Trophoblast cell (in vitro differentiated cells and primary cell): ENCODE results near the gene EFNA4.

Experiments used
- DNase-seq, 2 donors: peaks; one replicate each; pipeline ENCODE4 v3.0.0-alpha.2; 2016
- H2AFZ ChIP-seq: 2 replicates; pipeline ENCODE4 v1.6.1; 2013; ENCODE audit warnings: low read length, moderate library complexity, mild to moderate bottlenecking; ENCODE audit not compliant: insufficient read depth, poor library complexity
- H2AK5ac ChIP-seq: 2 replicates; pipeline ENCODE4 v1.6.1; 2013; ENCODE audit warnings: mild to moderate bottlenecking, low read length
- H2BK120ac ChIP-seq: 2 replicates; pipeline ENCODE4 v1.6.1; 2013; ENCODE audit warnings: low read length, mild to moderate bottlenecking, moderate library complexity; ENCODE audit not compliant: insufficient read depth, poor library complexity
- H2BK12ac ChIP-seq: 2 replicates; pipeline ENCODE4 v1.6.1; 2013; ENCODE audit warnings: mild to moderate bottlenecking, low read length, moderate library complexity
- H2BK5ac ChIP-seq: 2 replicates; pipeline ENCODE4 v1.6.1; 2013; ENCODE audit warnings: low read length, low read depth, moderate library complexity, mild to moderate bottlenecking; ENCODE audit not compliant: poor library complexity
- H3K14ac ChIP-seq: 2 replicates; pipeline ENCODE4 v1.6.1; 2013; ENCODE audit warnings: mild to moderate bottlenecking, low read length
- H3K18ac ChIP-seq: 2 replicates; pipeline ENCODE4 v1.6.1; 2013; ENCODE audit warnings: mild to moderate bottlenecking, low read length
- H3K23ac ChIP-seq: 2 replicates; pipeline ENCODE4 v1.6.1; 2013; ENCODE audit warnings: low read length
- H3K27ac ChIP-seq: 2 replicates; pipeline ENCODE4 v1.5.1; 2013; ENCODE audit warnings: low read depth, mild to moderate bottlenecking, inconsistent platforms, low read length, moderate library complexity
- H3K27me3 ChIP-seq: 2 replicates; pipeline ENCODE4 v1.6.1; 2013; ENCODE audit warnings: inconsistent platforms, mild to moderate bottlenecking, low read length, moderate library complexity; ENCODE audit not compliant: insufficient read depth
- H3K36me3 ChIP-seq, 2 experiments: 1 replicate in 1 of 2; 2 replicates in 1 of 2; pipeline ENCODE4 v1.6.1; 2013; ENCODE audit warnings: low read length in 2 of 2, mild to moderate bottlenecking in 2 of 2, moderate library complexity in 1 of 2; ENCODE audit not compliant: insufficient read depth in 2 of 2, control insufficient read depth in 1 of 2
- H3K4ac ChIP-seq: 2 replicates; pipeline ENCODE4 v1.6.1; 2013; ENCODE audit warnings: low read depth, mild to moderate bottlenecking, low read length, moderate library complexity
- H3K4me1 ChIP-seq, 2 experiments: 1 replicate in 1 of 2; 2 replicates in 1 of 2; pipeline ENCODE4 v1.6.1; 2013; ENCODE audit warnings: low read length in 2 of 2, mild to moderate bottlenecking in 2 of 2, moderate library complexity in 1 of 2; ENCODE audit not compliant: insufficient read depth in 2 of 2, control insufficient read depth in 1 of 2
- H3K4me2 ChIP-seq: 2 replicates; pipeline ENCODE4 v1.6.1; 2013; ENCODE audit warnings: inconsistent platforms, mild to moderate bottlenecking, low read length, moderate library complexity
- H3K4me3 ChIP-seq: 2 replicates; pipeline ENCODE4 v1.5.1; 2013; ENCODE audit warnings: mild to moderate bottlenecking, low read depth, low read length, inconsistent platforms
- H3K79me1 ChIP-seq: one replicate; pipeline ENCODE4 v1.6.1; 2013; ENCODE audit warnings: low read length
- H3K79me2 ChIP-seq: 2 replicates; pipeline ENCODE4 v1.6.1; 2013; ENCODE audit warnings: low read length, mild to moderate bottlenecking; ENCODE audit not compliant: control insufficient read depth, insufficient read depth, poor library complexity
- H3K9ac ChIP-seq: 2 replicates; pipeline ENCODE4 v1.6.1; 2013; ENCODE audit warnings: mild to moderate bottlenecking, low read length
- H3K9me3 ChIP-seq: 2 replicates; pipeline ENCODE4 v1.6.1; 2013; ENCODE audit warnings: low read depth, mild to moderate bottlenecking, control low read depth, inconsistent platforms, low read length; ENCODE audit not compliant: insufficient read depth
- H4K12ac ChIP-seq: 2 replicates; pipeline ENCODE4 v1.6.1; 2013; ENCODE audit warnings: low read depth, mild to moderate bottlenecking, low read length, moderate library complexity
- H4K8ac ChIP-seq: 2 replicates; pipeline ENCODE4 v1.6.1; 2013; ENCODE audit warnings: low read depth, mild to moderate bottlenecking, low read length, moderate library complexity
- H4K91ac ChIP-seq: one replicate; pipeline ENCODE4 v1.6.1; 2013; ENCODE audit warnings: low read depth, mild to moderate bottlenecking, low read length, moderate library complexity
- WGBS: extraction: QIAGEN DNeasy Blood & Tissue Kit; methylation state at CpG from one replicate; pipeline ENCODE4 v1.1.7; 2013; ENCODE audit warnings: missing lambda C conversion rate; ENCODE audit not compliant: insufficient read length, insufficient coverage; ENCODE audit errors: extremely low coverage; 5-methylcytosine and 5-hydroxymethylcytosine counted together

Gene EFNA4

GRCh38 chr1:155060736-155061135 is 2.8 kb upstream of the EFNA4 start:
- Histone ChIP-seq H3K18ac (no peak overlapping the region), H3K9ac (no peak overlapping the region), H3K4me2 (no peak overlapping the region), H3K4ac (no peak overlapping the region), H3K9me3 (no peaks in the 10 kb centered on the region), H2AFZ (no peak overlapping the region), H2BK120ac (no peak overlapping the region), H2AK5ac (no peak overlapping the region), H3K23ac (no peak overlapping the region), H4K91ac (no peak overlapping the region), H3K27me3 (no peaks in the 10 kb centered on the region), H3K79me1 (peaks cover 6% of the 10 kb centered on the region), H4K12ac (no peak overlapping the region), H3K4me3 (no peak overlapping the region), H3K4me1 (peaks cover 7 to 12% of the 10 kb centered on the region in 2 experiments), H2BK12ac (no peak overlapping the region), H3K79me2 (peaks cover 5% of the 10 kb centered on the region), H3K14ac (no peak overlapping the region), H3K27ac (no peak overlapping the region), H4K8ac (no peak overlapping the region), H2BK5ac (no peak overlapping the region), H3K36me3 (peaks cover under 1 to 4% of the 10 kb centered on the region in 2 experiments)
- no CpG with 5 or more reads among the region's 8 CpGs for WGBS
- no peak for DNase-seq

DNA sequence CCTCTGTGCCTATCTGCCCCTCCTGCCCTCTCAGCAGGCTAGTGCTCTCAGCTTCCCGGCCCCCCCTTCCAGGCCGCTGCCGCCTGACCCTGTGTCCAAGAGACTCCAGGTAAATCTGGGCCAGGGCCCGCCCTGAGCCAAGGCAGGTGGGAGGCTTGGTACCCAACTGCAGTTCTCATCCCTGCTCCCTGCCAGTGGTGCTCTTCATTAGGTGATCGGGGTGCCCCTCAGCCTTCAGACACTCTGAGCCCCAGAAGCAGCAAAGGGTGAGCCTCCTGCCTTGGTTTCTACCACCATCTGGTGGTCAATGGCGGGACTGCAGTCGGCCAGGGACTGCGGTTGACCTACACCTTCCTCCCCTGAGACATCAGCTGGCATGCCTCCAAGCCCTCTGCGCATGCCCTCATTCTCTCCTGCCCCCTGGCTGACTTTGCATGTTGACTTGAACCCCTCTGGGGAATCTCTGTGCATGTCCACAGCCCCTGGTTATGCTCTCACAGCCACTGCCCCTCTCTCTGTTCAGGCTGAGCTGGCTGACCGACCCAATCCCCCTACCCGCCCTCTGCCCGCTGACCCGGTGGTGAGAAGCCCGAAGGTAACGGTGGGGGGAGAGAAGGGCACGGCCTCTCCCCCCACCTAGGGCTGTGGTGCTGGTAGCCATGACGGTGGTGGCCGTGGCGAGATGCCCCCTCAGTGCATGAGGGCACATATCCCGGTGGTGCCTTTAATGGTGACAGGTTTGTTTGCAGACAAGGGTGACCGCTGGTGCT is 2.0 kb upstream of the EFNA4 start:
- peak; percentile 64 to 91 for DNase-seq
- Histone ChIP-seq H2AFZ (no peak overlapping the region), H2AK5ac (no peak overlapping the region), H4K8ac (no peak overlapping the region), H2BK120ac (no peak overlapping the region), H4K91ac (no peak overlapping the region), H3K79me2 (peaks cover 5% of the 10 kb centered on the region), H3K4me1 (peaks cover 7 to 12% of the 10 kb centered on the region in 2 experiments), H3K9me3 (no peaks in the 10 kb centered on the region), H4K12ac (no peak overlapping the region), H3K23ac (no peak overlapping the region), H2BK12ac (no peak overlapping the region), H2BK5ac (no peak overlapping the region), H3K79me1 (peaks cover 6% of the 10 kb centered on the region), H3K4ac (no peak overlapping the region), H3K9ac (no peak overlapping the region), H3K36me3 (peaks cover 4 to 7% of the 10 kb centered on the region in 2 experiments), H3K27ac (no peak overlapping the region), H3K27me3 (no peaks in the 10 kb centered on the region), H3K4me2 (no peak overlapping the region), H3K14ac (no peak overlapping the region), H3K4me3 (no peak overlapping the region), H3K18ac (no peak overlapping the region)
- no CpG with 5 or more reads among the region's 21 CpGs for WGBS

GRCh38 chr1:155062151-155062686 is 1.3 kb upstream of the EFNA4 start:
- Histone ChIP-seq H3K4ac (no peak overlapping the region), H3K9ac (no peak overlapping the region), H3K14ac (no peak overlapping the region), H3K79me2 (peaks cover 5% of the 10 kb centered on the region), H3K79me1 (peaks cover 6% of the 10 kb centered on the region), H3K9me3 (no peaks in the 10 kb centered on the region), H2BK5ac (no peak overlapping the region), H2BK12ac (no peak overlapping the region), H2AK5ac (no peak overlapping the region), H4K8ac (no peak overlapping the region), H2AFZ (peak overlapping the region; percentile 23), H3K4me2 (peak overlapping the region; percentile 77), H3K23ac (no peak overlapping the region), H3K18ac (no peak overlapping the region), H3K27ac (no peak overlapping the region), H4K12ac (no peak overlapping the region), H4K91ac (no peak overlapping the region), H3K4me1 (peaks cover 7 to 12% of the 10 kb centered on the region in 2 experiments), H3K27me3 (no peaks in the 10 kb centered on the region), H3K36me3 (peaks cover 11 to 13% of the 10 kb centered on the region in 2 experiments), H2BK120ac (no peak overlapping the region), H3K4me3 (no peak overlapping the region)
- no CpG with 5 or more reads among the region's 29 CpGs for whole genome bisulfite sequencing
- no peak for DNase-seq

GRCh38 chr1:155062702-155063411 is 683 bp upstream of the EFNA4 start:
- no peaks in the 10 kb centered on the region for H3K9me3 ChIP-seq
- H2BK12ac ChIP-seq, result no peak overlapping the region
- peaks cover 11 to 13% of the 10 kb centered on the region in 2 experiments for H3K36me3 ChIP-seq
- H3K79me2 ChIP-seq, result peaks cover 5% of the 10 kb centered on the region
- peak overlapping the region; percentile 18 for H2AFZ ChIP-seq
- no CpG with 5 or more reads among the region's 46 CpGs for WGBS
- H3K4me2 ChIP-seq, result peak overlapping the region; percentile 77
- H3K27ac ChIP-seq, result no peak overlapping the region
- DNase-seq, result peak; percentile 32 to 64
- H3K4ac ChIP-seq, result no peak overlapping the region
- peak overlapping the region; percentile 25 for H3K4me3 ChIP-seq
- no peak overlapping the region for H3K18ac ChIP-seq
- peaks cover 7 to 12% of the 10 kb centered on the region in 2 experiments for H3K4me1 ChIP-seq
- H3K23ac ChIP-seq, result no peak overlapping the region
- no peak overlapping the region for H4K12ac ChIP-seq
- H3K27me3 ChIP-seq, result no peaks in the 10 kb centered on the region
- H2AK5ac ChIP-seq, result no peak overlapping the region
- H2BK120ac ChIP-seq, result no peak overlapping the region
- H4K8ac ChIP-seq, result no peak overlapping the region
- H3K9ac ChIP-seq, result peak overlapping the region; percentile 8
- H4K91ac ChIP-seq, result no peak overlapping the region
- H3K14ac ChIP-seq, result no peak overlapping the region
- H2BK5ac ChIP-seq, result no peak overlapping the region
- H3K79me1 ChIP-seq, result peaks cover 6% of the 10 kb centered on the region
